HCT116 (cell line): ENCODE data around the gene FAM221B. TPM values are rescaled to one million over a fixed set of nuclear protein-coding genes. Genes with fewer than 3 reads are reported as not detected.

ENCODE experiments used
- ATAC-seq: fragments of 200-7000 bp; cut with Tn5 transposase; 2 replicates; pipeline ENCODE4 v1.9.1; 2020; ENCODE audit warnings: mild to moderate bottlenecking, moderate library complexity
- BruUV-seq: library from RNA; stranded (reverse); fragments of 400-500 nt; replicated peaks from 2 replicates; lab custom pipeline; 2021; lab: Mats Ljungman, UMichigan
- CTCF ChIA-PET: fragments of 300-600 bp; sonication (Branson Sonifier 250); formaldehyde crosslinking; loops from one replicate; lab custom pipeline; 2021; ENCODE audit warnings: antibody characterized with exemption; lab: Charles Lee
- POLR2A ChIA-PET: fragments of 300-600, 350-600 bp; sonication (Branson Sonifier 250); formaldehyde crosslinking; loops from one replicate; lab custom pipeline; 2021; ENCODE audit warnings: antibody characterized with exemption; lab: Charles Lee
- RAD21 ChIA-PET, 2 experiments: fragments of 300-600 bp; sonication (Branson Sonifier 250); formaldehyde crosslinking; loops; one replicate each; lab custom pipeline; 2023; ENCODE audit warnings: low total read pairs in 2 of 2; ENCODE audit not compliant: uncharacterized antibody in 2 of 2, unreplicated experiment in 2 of 2, low non-redundant PET in 1 of 2; lab: Charles Lee
- DNase-seq: peaks from one replicate; pipeline ENCODE4 v3.0.0-alpha.2; 2010; ENCODE audit warnings: low read depth, low spot score
- H2AFZ ChIP-seq: fragments of 200-600 bp; shearing (Covaris generic), sonication (generic); 2 replicates; pipeline ENCODE4 v1.6.1; 2017; ENCODE audit warnings: low read depth, mixed run types, mixed read lengths, antibody characterized with exemption, low read length; ENCODE audit not compliant: poor library complexity, severe bottlenecking
- H3K27ac ChIP-seq: 2 replicates; pipeline ENCODE4 v1.5.1; 2012; ENCODE audit warnings: low read depth, low read length
- H3K27me3 ChIP-seq: fragments of 200-600 bp; sonication (generic); 2 replicates; pipeline ENCODE4 v1.6.1; 2016; ENCODE audit warnings: mixed run types, low read length, mixed read lengths; ENCODE audit not compliant: insufficient read depth
- H3K36me3 ChIP-seq, 2 experiments: fragments of 200-500 bp in 1 of 2; fragments of 200-600 bp in 1 of 2; sonication (Bioruptor generic) in 1 of 2; sonication (generic) in 1 of 2; 2 replicates each; pipeline versions ENCODE4 v1.5.1 to v1.6.1; 2014 to 2016; ENCODE audit warnings: low read length in 2 of 2, inconsistent platforms in 1 of 2, mixed read lengths in 1 of 2, mixed run types in 1 of 2; ENCODE audit not compliant: insufficient read depth in 2 of 2, control insufficient read depth in 1 of 2
- H3K4me1 ChIP-seq, 2 experiments: fragments of 200-600 bp in 1 of 2; sonication (generic) in 1 of 2; 2 replicates each; pipeline versions ENCODE4 v1.5.1 to v1.6.1; 2012 to 2017; ENCODE audit warnings: low read length in 2 of 2, inconsistent platforms in 1 of 2, mild to moderate bottlenecking in 1 of 2, mixed read lengths in 1 of 2, mixed run types in 1 of 2, moderate library complexity in 1 of 2; ENCODE audit not compliant: insufficient read depth in 2 of 2, control insufficient read depth in 1 of 2
- H3K4me2 ChIP-seq: fragments of 200-600 bp; sonication (generic); 2 replicates; pipeline ENCODE4 v1.6.1; 2017; ENCODE audit warnings: mixed run types, low read length, mixed read lengths
- H3K4me3 ChIP-seq, 2 experiments: fragments of 200-600 bp in 1 of 2; sonication (generic) in 1 of 2; replicated peaks in 1 of 2; 2 replicates each; pipeline ENCODE4 v1.5.1; 2011 to 2016; ENCODE audit warnings: low read length in 2 of 2, control low read depth in 1 of 2, low read depth in 1 of 2, mild to moderate bottlenecking in 1 of 2, mixed read lengths in 1 of 2, mixed run types in 1 of 2
- H3K79me2 ChIP-seq: fragments of 200-600 bp; sonication (generic); 2 replicates; pipeline ENCODE4 v1.6.1; 2017; ENCODE audit warnings: mild to moderate bottlenecking, mixed run types, low read length, moderate library complexity, mixed read lengths; ENCODE audit not compliant: insufficient read depth
- H3K9ac ChIP-seq: fragments of 200-600 bp; sonication (generic); 2 replicates; pipeline ENCODE4 v1.6.1; 2016; ENCODE audit warnings: low read length, mixed read lengths
- H3K9me2 ChIP-seq: fragments of 200-600 bp; sonication (generic), shearing (Covaris generic); 2 replicates; pipeline ENCODE4 v1.6.1; 2017; ENCODE audit warnings: mixed run types, mild to moderate bottlenecking, moderate library complexity; ENCODE audit not compliant: insufficient read depth
- H3K9me3 ChIP-seq, 2 experiments: fragments of 200-500 bp in 1 of 2; fragments of 200-600 bp in 1 of 2; sonication (Bioruptor generic) in 1 of 2; sonication (generic) in 1 of 2; 2 replicates each; pipeline ENCODE4 v1.6.1; 2014 to 2017; ENCODE audit warnings: low read length in 2 of 2, mixed read lengths in 2 of 2, inconsistent platforms in 1 of 2, low read depth in 1 of 2, mild to moderate bottlenecking in 1 of 2, mixed run types in 1 of 2, moderate library complexity in 1 of 2; ENCODE audit not compliant: control insufficient read depth in 1 of 2, insufficient read depth in 1 of 2
- H4K20me1 ChIP-seq: fragments of 200-600 bp; sonication (generic), shearing (Covaris generic); 2 replicates; pipeline ENCODE4 v1.6.1; 2017; ENCODE audit warnings: mixed run types, mild to moderate bottlenecking, moderate library complexity; ENCODE audit not compliant: insufficient read depth
- CBX3 ChIP-seq: IDR thresholded peaks from 2 replicates; pipeline ENCODE4 v1.6.1; 2012; ENCODE audit warnings: low read depth
- CEBPB ChIP-seq: IDR thresholded peaks from 2 replicates; pipeline ENCODE4 v1.6.1; 2012; ENCODE audit warnings: low read depth
- ELF1 ChIP-seq: IDR thresholded peaks from 2 replicates; pipeline ENCODE4 v1.6.1; 2012; ENCODE audit warnings: low read depth, borderline replicate concordance
- FOSL1 ChIP-seq: IDR thresholded peaks from 2 replicates; pipeline ENCODE4 v1.6.1; 2012; ENCODE audit warnings: low read depth
- POLR2AphosphoS5 ChIP-seq: IDR thresholded peaks from 2 replicates; pipeline ENCODE4 v1.6.1; 2011; ENCODE audit warnings: mild to moderate bottlenecking, low read depth, low read length, moderate library complexity
- REST ChIP-seq: IDR thresholded peaks from 2 replicates; pipeline ENCODE4 v1.6.1; 2012; ENCODE audit warnings: low read depth
- SP1 ChIP-seq: IDR thresholded peaks from 2 replicates; pipeline ENCODE4 v1.6.1; 2012; ENCODE audit warnings: low read depth
- TCF7L2 ChIP-seq: IDR thresholded peaks from 2 replicates; pipeline ENCODE4 v1.7.0; 2011; ENCODE audit warnings: borderline replicate concordance, inconsistent platforms; ENCODE audit not compliant: insufficient read depth, insufficient read length; ENCODE audit errors: extremely low read depth
- intact Hi-C: fragments of 100-400 bp; cut with micrococcal nuclease; formaldehyde crosslinking; loops from 2 replicates; pipeline ENCODE4 v1.10.0; 2022
- total RNA-seq: library from RNA; stranded (reverse); gene quantifications from one replicate; pipeline ENCODE4 v1.2.1, GENCODE V29; 2021; ENCODE audit not compliant: unreplicated experiment
- TF ChIP-seq, protein P1 (sequence below): IDR thresholded peaks from 2 replicates; pipeline ENCODE4 v1.6.1; 2012
- TF ChIP-seq, protein P2 (sequence below), 3 experiments: fragments of 200-600 bp in 1 of 3; sonication (generic) in 1 of 3; IDR thresholded peaks in 2 of 3; conservative IDR thresholded peaks in 1 of 3; 2 replicates each; pipeline ENCODE4 v1.5.1; 2012 to 2017; ENCODE audit warnings: low read depth in 2 of 3, low read length in 2 of 3, antibody characterized with exemption in 1 of 3, borderline replicate concordance in 1 of 3, control low read depth in 1 of 3, mild to moderate bottlenecking in 1 of 3, mixed read lengths in 1 of 3, mixed run types in 1 of 3, moderate library complexity in 1 of 3; ENCODE audit not compliant: insufficient read depth in 1 of 3

FAM221B gene
- total RNA-seq, 1 experiment from 2014 or later = not detected

DNA sequence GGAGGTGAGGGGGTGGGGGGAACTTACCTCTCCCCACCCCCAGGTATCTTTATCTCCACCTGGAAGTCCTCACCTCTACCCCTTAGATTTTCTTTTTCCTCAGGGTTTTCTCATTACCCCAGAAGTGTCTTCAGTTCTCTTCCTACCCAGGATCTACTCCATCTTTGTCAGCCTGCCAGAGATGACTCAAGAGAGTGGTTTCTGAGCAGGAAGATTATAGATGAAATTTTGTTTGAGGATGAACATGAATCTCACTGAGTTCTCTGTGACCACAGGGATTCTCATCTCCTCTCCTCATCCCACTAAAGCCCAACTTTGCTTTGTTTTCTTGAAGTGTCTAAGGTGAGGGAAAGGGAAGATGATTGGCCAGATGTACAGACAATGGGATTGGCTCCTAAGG is 8.5 kb downstream of the FAM221B start:
- intact Hi-C loops = no loop called here
- BruUV-seq = no TSS peak
- DNase-seq = no peak

GRCh38 chr9:35818341-35818740 is 10.2 kb downstream of the FAM221B start:
- Histone ChIP-seq H3K4me2 (no peak overlapping the region), H3K4me3 (no peak overlapping the region), H3K4me1 (peaks cover 5 to 15% of the 10 kb centered on the region in 2 experiments; a peak in 3 of 4 replicates), H4K20me1 (no peaks in the 10 kb centered on the region), H3K9me3 (no peaks in the 10 kb centered on the region), H3K27me3 (no peaks in the 10 kb centered on the region), H3K79me2 (no peaks in the 10 kb centered on the region), H3K9me2 (no peaks in the 10 kb centered on the region), H3K36me3 (no peaks in the 10 kb centered on the region), H2AFZ (no peak overlapping the region), H3K9ac (no peak overlapping the region), H3K27ac (no peak overlapping the region)
- ATAC-seq (no peak), DNase-seq (no peak)
- BruUV-seq = no TSS peak
- ChIA-PET CTCF (no interaction called here), RAD21 (no interaction called here), POLR2A (no interaction called here)
- TF ChIP-seq CEBPB (no peak), TCF7L2 (no peak), SP1 (no peak), ELF1 (no peak), POLR2AphosphoS5 (no peak), REST (no peak), FOSL1 (no peak)
- TF ChIP-seq, protein P1, sequence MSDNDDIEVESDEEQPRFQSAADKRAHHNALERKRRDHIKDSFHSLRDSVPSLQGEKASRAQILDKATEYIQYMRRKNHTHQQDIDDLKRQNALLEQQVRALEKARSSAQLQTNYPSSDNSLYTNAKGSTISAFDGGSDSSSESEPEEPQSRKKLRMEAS = no peak
- TF ChIP-seq, protein P2, sequence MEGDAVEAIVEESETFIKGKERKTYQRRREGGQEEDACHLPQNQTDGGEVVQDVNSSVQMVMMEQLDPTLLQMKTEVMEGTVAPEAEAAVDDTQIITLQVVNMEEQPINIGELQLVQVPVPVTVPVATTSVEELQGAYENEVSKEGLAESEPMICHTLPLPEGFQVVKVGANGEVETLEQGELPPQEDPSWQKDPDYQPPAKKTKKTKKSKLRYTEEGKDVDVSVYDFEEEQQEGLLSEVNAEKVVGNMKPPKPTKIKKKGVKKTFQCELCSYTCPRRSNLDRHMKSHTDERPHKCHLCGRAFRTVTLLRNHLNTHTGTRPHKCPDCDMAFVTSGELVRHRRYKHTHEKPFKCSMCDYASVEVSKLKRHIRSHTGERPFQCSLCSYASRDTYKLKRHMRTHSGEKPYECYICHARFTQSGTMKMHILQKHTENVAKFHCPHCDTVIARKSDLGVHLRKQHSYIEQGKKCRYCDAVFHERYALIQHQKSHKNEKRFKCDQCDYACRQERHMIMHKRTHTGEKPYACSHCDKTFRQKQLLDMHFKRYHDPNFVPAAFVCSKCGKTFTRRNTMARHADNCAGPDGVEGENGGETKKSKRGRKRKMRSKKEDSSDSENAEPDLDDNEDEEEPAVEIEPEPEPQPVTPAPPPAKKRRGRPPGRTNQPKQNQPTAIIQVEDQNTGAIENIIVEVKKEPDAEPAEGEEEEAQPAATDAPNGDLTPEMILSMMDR (IDR thresholded peaks at IDR 0.05 in 2 of 3, conservative IDR thresholded peaks at IDR 0.05 in 1 of 3; ENCODE audit: borderline replicate concordance in 1 of 3, insufficient read depth in 1 of 3, low read depth in 2 of 3, low read length in 2 of 3) = no peak
- intact Hi-C loops = no loop called here

More for the DNA sequence above, 8.5 kb downstream of the FAM221B start:
- Histone ChIP-seq H3K36me3 (no peaks in the 10 kb centered on the region), H3K27me3 (no peaks in the 10 kb centered on the region), H3K9me2 (no peaks in the 10 kb centered on the region), H2AFZ (no peak overlapping the region), H4K20me1 (no peaks in the 10 kb centered on the region), H3K27ac (no peak overlapping the region), H3K4me1 (peaks cover 0 to 3% of the 10 kb centered on the region in 2 experiments; a peak in 1 of 4 replicates), H3K9me3 (no peaks in the 10 kb centered on the region), H3K79me2 (no peaks in the 10 kb centered on the region)
- RAD21 ChIA-PET = no interaction called here
- CTCF ChIA-PET = no interaction called here
- TF ChIP-seq CBX3 = no peak
- TF ChIP-seq, all 23 proteins: peak for 0
- ATAC-seq = no peak
- Histone ChIP-seq H3K4me2 (no peak overlapping the region), H3K4me3 (no peak overlapping the region), H3K9ac (no peak overlapping the region)
- POLR2A ChIA-PET = no interaction called here
